Natural killer cell treated with Interleukin-12 subunit alpha and Interleukin-12 subunit beta and Interleukin-15 and Interleukin-18, amount 100 ng/mL, for 72 hours (primary cell): ENCODE data around the gene DDX4. TPM values are rescaled to one million over a fixed set of nuclear protein-coding genes. Genes with fewer than 3 reads are reported as not detected.

Source experiments
- ATAC-seq, 2 donors: fragments of 150-1000 bp; cut with Tn5 transposase in 1 of 2; sonication (Bioruptor Pico), chemical (Tn5 transposase) in 1 of 2; 2 replicates each; pipeline ENCODE4 v1.10.0; 2021
- DNase-seq: peaks from one replicate; pipeline ENCODE4 v3.0.0; 2022; ENCODE audit warnings: low spot score
- H3K27ac Mint-ChIP-seq, 2 donors: 1 replicate in 1 of 2; 2 replicates in 1 of 2; pipeline ENCODE4 v1.8.0; 2022; ENCODE audit warnings: mixed read lengths in 2 of 2, mild to moderate bottlenecking in 1 of 2, moderate library complexity in 1 of 2
- H3K27me3 Mint-ChIP-seq, 2 donors: 1 replicate in 1 of 2; 2 replicates in 1 of 2; pipeline ENCODE4 v1.8.0; 2022; ENCODE audit warnings: mixed read lengths in 2 of 2
- H3K36me3 Mint-ChIP-seq: one replicate; pipeline ENCODE4 v1.8.0; 2022; ENCODE audit warnings: mixed read lengths
- H3K4me1 Mint-ChIP-seq, 2 donors: 1 replicate in 1 of 2; 2 replicates in 1 of 2; pipeline ENCODE4 v1.8.0; 2022; ENCODE audit warnings: low read depth in 2 of 2, mixed read lengths in 2 of 2, mild to moderate bottlenecking in 1 of 2
- H3K4me3 Mint-ChIP-seq: one replicate; pipeline ENCODE4 v1.8.0; 2022; ENCODE audit warnings: mixed read lengths
- H3K9me3 Mint-ChIP-seq: 2 replicates; pipeline ENCODE4 v1.8.0; 2022; ENCODE audit warnings: mixed read lengths
- total RNA-seq, 2 donors: library from RNA; stranded (reverse); gene quantifications; one replicate each; pipeline ENCODE4 v1.2.3, GENCODE V29; 2022

Gene DDX4
- total RNA-seq, 2 donors from 2014 or later, result not detected

DNA sequence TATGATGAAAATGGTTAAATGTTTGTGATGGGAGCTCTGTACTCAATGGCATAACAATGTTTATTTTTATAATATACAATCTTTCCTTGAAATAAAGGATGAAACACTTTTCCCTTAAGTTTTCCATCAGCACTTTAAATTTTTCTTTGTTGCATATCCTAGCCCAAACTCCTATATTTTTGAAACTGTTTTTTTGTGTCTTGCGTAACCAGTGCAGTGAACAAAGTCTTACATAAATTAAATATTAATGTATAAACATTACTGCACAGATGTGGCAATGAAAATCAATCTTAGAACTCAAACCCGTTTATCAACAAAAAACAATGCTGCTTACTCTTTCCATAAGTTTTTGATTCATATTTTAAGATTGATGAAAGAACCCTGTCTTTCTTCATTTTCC lies 79.2 kb downstream of the DDX4 start:
- Mint-ChIP-seq H3K9me3 (no peaks in the 10 kb centered on the region), H3K27ac (no peak overlapping the region), H3K4me3 (no peak overlapping the region), H3K27me3 (peaks cover 28 to 34% of the 10 kb centered on the region in 2 donors), H3K4me1 (peaks cover 0 to 3% of the 10 kb centered on the region in 2 donors), H3K36me3 (no peaks in the 10 kb centered on the region)
- ATAC-seq (no peak), DNase-seq (no peak)

DNA sequence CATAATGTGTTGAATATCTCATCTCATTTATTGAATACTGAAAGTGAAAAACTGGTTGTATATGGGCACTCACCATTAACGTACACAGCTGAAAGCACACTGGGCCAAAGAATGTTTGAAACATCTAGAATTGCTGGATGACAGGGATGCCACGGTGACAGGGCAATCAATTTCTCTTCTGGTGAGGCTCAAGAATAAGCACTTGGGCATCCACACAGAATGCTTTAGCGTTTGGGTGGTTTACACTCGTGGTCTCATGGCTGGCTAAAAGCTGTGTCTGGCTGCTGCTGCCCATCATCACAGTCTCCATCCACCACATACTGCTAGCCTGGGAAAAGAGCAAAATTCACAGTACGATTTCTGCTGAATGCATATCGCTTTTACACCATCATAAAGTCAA lies 82.6 kb downstream of the DDX4 start:
- peaks cover 0 to 3% of the 10 kb centered on the region in 2 donors for H3K4me1 Mint-ChIP-seq
- ATAC-seq, result no peak
- H3K4me3 Mint-ChIP-seq, result no peak overlapping the region
- H3K36me3 Mint-ChIP-seq, result no peaks in the 10 kb centered on the region
- H3K27me3 Mint-ChIP-seq, result peaks cover 40 to 64% of the 10 kb centered on the region in 2 donors
- no peak overlapping the region for H3K27ac Mint-ChIP-seq
- no peaks in the 10 kb centered on the region for H3K9me3 Mint-ChIP-seq
- DNase-seq, result no peak

DNA sequence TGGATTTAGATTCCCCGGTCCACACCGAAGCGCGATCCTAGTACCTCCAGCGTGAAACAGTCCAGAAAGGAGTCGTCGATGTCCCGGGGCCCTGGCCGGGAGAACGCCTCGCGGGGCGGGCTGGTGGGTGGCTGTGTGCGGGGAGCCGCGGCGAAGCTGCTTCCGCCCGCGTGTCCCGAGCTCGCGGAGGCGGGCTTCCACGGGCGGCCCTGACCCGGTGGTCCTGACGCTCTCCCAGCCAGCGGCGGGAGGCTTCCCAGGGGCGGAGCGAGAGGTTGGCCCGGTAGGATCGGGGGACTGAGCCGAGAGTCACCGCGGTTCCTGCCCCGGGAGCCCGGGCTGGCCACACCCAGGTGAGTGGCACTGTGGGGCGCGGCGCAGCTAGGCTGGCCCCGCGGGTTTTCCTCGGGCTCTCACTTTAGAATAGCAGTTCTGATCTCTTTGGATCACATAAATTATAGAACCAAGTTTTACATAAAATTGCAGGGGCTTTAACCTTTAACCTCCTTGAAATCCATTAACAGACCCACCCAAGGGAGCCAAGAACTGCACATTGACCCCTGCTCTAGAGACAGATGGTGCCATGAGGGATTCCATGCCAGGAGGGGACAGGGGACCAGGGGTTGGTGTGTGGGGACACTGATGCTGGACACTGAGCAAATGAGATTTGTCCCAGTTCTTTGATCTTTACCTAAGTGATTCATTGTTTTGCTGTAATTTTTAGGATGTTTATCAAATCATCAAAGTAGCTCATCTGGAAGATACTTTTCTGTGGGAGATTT lies 84.1 kb downstream of the DDX4 start:
- H3K9me3 Mint-ChIP-seq, result peaks cover 3% of the 10 kb centered on the region
- H3K36me3 Mint-ChIP-seq, result no peaks in the 10 kb centered on the region
- ATAC-seq (no peak), DNase-seq (no peak)
- peaks cover 44 to 66% of the 10 kb centered on the region in 2 donors for H3K27me3 Mint-ChIP-seq
- peaks cover 0 to 3% of the 10 kb centered on the region in 2 donors for H3K4me1 Mint-ChIP-seq
- H3K27ac Mint-ChIP-seq, result no peak overlapping the region
- H3K4me3 Mint-ChIP-seq, result no peak overlapping the region

DNA sequence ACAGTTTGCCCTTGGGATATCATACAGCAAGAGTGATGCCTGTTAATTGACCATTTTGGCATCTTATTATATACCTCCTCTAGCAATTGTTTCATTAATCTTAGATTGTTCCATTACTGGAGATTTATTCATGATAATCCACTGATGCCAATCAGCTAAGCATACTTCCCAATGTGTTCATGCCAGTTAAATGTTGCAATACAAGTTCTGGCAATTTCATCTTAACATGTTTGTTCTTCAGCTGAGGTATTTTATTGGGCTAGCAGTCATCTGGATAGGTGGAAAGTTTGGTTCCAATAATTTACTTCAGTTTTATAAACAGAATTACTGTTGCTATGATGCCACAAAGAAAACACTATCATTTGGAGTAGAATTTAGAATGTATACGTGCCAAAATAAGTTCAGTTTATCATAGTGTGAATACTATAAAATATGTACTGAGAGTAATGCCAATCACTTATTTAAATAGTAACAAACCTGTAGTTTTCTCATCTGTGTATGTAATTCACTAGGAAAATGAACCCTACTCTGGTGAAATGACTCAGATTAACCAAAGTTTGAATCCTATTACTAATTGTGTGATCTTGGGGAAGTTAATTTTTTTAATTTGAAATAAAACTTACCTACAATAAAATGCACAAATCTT lies 85.4 kb downstream of the DDX4 start:
- Mint-ChIP-seq H3K4me1 (peaks cover 0 to 3% of the 10 kb centered on the region in 2 donors), H3K9me3 (peaks cover 3% of the 10 kb centered on the region), H3K27ac (no peak overlapping the region), H3K4me3 (no peak overlapping the region), H3K27me3 (peaks cover 48 to 66% of the 10 kb centered on the region in 2 donors), H3K36me3 (no peaks in the 10 kb centered on the region)
- ATAC-seq (no peak), DNase-seq (no peak)

DNA sequence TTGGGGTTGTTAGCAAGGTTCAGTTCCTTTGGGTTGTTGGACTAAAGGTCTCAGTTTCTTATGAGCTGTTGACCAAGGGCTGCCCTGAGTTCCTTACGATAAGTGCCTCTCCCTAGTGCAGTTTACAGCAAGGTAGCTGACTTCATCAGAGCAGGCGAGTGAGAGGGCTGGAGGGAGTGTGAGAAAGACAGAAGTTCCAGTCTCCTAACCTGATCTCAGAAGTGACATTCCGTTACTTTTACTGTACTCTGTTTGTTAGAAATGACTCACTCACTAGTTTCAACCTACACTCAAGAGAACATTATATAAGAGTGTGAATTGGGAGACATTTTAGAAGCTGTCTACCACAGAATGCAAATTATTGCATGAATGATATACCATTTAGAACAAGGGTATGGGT lies 92.1 kb downstream of the DDX4 start:
- ATAC-seq (no peak), DNase-seq (no peak)
- Mint-ChIP-seq H3K27ac (no peak overlapping the region), H3K4me1 (no peaks in the 10 kb centered on the region), H3K9me3 (peaks cover 3% of the 10 kb centered on the region), H3K36me3 (no peaks in the 10 kb centered on the region), H3K4me3 (no peak overlapping the region), H3K27me3 (peaks cover 14 to 16% of the 10 kb centered on the region in 2 donors)

DNA sequence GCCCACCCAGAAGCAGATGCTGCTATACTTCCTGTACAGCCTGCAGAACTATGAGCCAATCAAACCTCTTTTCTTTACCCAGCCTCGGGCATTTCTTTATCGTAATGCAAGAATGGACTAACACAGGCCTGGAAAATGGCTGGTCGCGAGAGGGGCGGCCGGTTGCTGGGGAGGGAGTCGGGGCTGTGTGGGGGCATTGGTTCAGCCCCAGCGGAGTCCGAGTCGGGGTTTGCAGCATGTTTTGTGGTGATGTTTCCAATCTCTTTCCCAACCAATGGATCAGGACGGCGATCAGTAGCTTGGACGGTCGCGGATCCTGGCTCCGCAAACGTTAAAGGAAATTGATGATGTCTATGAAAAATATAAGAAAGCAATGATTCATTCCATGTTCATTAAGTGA lies 94.6 kb downstream of the DDX4 start:
- Mint-ChIP-seq H3K9me3 (no peaks in the 10 kb centered on the region), H3K27ac (no peak overlapping the region), H3K4me3 (no peak overlapping the region), H3K27me3 (peaks cover 7 to 10% of the 10 kb centered on the region in 2 donors), H3K36me3 (no peaks in the 10 kb centered on the region), H3K4me1 (no peaks in the 10 kb centered on the region)
- ATAC-seq (no peak), DNase-seq (no peak)

DNA sequence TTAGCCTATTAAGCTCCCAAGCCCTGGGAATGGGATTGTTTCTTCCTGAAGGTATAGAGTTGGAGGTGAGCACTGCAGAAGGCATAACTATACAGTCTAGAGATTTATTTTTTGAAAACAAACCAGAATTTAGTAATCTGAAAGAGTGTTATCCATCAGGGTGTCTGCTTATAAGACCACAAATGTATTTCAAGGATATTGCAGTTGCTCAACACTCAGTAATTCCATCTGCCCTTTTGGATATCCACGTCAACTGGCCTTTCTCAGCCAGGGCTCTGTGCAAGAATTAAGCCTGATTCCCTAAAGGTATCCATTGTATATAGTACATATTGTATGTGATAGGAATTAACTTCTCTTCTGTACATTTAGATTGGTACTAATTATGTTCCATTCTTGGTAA lies 98.3 kb downstream of the DDX4 start:
- Mint-ChIP-seq H3K27ac (no peak overlapping the region), H3K27me3 (peaks cover 18% of the 10 kb centered on the region in 2 donors), H3K36me3 (no peaks in the 10 kb centered on the region), H3K9me3 (no peaks in the 10 kb centered on the region), H3K4me3 (no peak overlapping the region), H3K4me1 (no peaks in the 10 kb centered on the region)
- DNase-seq (no peak), ATAC-seq (no peak)

DNA sequence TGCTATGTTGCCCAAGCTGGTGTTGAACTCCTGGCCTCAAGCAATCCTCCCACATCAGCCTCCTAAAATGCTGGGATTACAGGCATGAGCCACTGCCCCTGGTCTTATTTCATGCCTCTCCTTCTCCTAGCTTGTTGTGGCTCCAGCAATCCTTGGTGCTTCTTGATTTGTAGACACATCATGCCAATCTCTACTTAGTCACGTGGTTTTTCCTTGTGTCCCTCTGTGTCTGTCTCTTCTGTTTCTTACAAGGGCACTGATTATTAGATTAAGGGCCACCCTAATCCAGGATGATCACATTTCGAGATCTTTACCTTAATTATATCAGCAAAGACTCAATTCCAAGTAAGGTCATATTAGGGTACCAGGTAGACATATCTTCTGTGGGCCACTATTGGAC lies 104.1 kb downstream of the DDX4 start:
- H3K27me3 Mint-ChIP-seq, result peaks cover 21 to 38% of the 10 kb centered on the region in 2 donors
- no peak overlapping the region for H3K4me3 Mint-ChIP-seq
- no peaks in the 10 kb centered on the region for H3K36me3 Mint-ChIP-seq
- H3K9me3 Mint-ChIP-seq, result no peaks in the 10 kb centered on the region
- H3K27ac Mint-ChIP-seq, result no peak overlapping the region
- DNase-seq (no peak), ATAC-seq (no peak)
- no peaks in the 10 kb centered on the region for H3K4me1 Mint-ChIP-seq

DNA sequence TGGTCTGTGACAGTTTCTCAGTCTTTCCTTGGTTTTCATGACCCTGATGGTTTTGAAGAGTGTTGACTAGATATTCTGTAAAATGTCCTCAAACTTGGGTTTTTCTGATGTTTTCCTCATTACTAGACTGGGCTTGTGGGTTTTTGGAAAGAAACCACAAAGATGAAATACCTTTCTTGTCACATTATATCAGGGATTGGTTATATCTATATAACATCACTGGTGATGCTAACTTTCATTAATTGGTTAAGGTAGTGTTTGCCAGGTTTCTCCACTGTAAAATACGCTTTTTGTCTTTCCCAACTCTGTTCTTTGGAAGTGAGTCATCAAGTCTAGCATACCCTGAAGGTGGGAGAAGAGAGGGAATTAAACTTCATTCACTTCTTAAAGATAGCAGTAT lies 110.0 kb downstream of the DDX4 start:
- DNase-seq (no peak), ATAC-seq (no peak)
- Mint-ChIP-seq H3K36me3 (no peaks in the 10 kb centered on the region), H3K27ac (no peak overlapping the region), H3K27me3 (peaks cover 29 to 44% of the 10 kb centered on the region in 2 donors), H3K9me3 (peaks cover 3% of the 10 kb centered on the region), H3K4me1 (peaks cover 13 to 21% of the 10 kb centered on the region in 2 donors), H3K4me3 (no peak overlapping the region)

DNA sequence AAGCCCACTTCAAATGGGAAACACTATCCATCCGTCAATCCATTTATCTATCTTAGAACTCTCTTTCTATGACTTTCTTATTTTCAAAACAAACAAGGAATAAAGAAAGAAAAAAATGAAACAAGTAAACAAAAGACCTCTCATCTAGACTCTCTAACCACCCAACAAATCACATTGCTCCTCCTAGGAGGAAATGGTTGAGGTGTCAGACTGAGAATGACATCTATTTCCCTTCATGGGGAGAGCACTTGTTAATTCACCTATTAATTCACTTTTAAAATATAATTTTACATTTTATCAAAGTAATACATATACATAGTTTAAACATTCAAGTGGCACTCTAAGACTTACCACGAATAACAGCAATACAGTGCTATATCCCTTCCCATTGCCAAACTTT lies 110.9 kb downstream of the DDX4 start:
- no peak for ATAC-seq

DNA sequence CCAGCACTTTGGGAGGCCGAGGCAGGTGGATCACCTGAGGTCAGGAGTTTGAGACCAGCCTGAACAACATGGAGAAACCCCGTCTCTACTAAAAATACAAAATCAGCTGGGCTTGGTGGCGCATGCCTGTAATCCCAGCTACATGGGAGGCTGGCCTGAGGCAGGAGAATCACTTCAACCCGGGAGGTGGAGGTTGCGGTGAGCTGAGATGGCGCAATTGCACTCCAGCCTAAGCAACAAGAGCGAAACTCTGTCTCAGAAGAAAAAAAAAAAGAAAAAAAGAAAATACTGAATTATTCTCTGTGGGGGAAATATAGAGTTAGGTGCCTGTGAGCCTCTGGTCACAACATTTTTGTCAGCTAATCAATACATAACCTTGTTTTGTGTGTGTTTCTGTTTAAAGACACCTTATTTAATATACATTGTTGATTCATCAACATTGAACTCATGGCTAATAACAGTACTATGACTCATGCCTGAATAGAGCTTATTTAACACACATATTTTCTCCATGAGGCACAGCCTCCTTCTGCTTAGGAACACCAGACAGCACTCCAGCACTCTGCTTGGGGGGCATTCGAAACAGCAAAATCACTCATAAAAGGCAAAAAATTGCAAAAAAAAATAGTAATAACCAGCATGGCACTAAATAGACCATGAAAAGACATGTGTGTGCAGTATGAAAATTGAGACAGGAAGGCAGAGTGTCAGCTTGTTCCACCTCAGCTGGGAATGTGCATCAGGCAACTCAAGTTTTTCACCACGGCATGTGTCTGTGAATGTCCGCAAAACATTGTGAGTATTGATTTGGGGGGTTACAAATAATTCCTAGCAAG lies 113.2 kb downstream of the DDX4 start, which contains the start of gene IL31RA:
Gene IL31RA (plus strand): TSS at position 519 of the 836 bp plus-strand sequence. CDS start 214 bp downstream, at position 733.
- ATAC-seq, result peak in 1 of 2 donors; percentile 61
- Mint-ChIP-seq H3K27me3 (peaks cover 28 to 37% of the 10 kb centered on the region in 2 donors), H3K4me3 (peak within 1 kb of the TSS; percentile 13), H3K36me3 (no peaks in the 10 kb centered on the region), H3K9me3 (peaks cover 3% of the 10 kb centered on the region), H3K27ac (peak within 1 kb of the TSS in 1 of 2 donors; percentile 1), H3K4me1 (peaks cover 30 to 34% of the 10 kb centered on the region in 2 donors)
- no peak for DNase-seq

More for the DNA sequence above, 110.9 kb downstream of the DDX4 start:
- peaks cover 20 to 25% of the 10 kb centered on the region in 2 donors for H3K4me1 Mint-ChIP-seq
- DNase-seq, result no peak
- no peak overlapping the region for H3K27ac Mint-ChIP-seq
- H3K36me3 Mint-ChIP-seq, result no peaks in the 10 kb centered on the region
- H3K4me3 Mint-ChIP-seq, result no peak overlapping the region
- peaks cover 24 to 44% of the 10 kb centered on the region in 2 donors for H3K27me3 Mint-ChIP-seq
- peaks cover 3% of the 10 kb centered on the region for H3K9me3 Mint-ChIP-seq

DNA sequence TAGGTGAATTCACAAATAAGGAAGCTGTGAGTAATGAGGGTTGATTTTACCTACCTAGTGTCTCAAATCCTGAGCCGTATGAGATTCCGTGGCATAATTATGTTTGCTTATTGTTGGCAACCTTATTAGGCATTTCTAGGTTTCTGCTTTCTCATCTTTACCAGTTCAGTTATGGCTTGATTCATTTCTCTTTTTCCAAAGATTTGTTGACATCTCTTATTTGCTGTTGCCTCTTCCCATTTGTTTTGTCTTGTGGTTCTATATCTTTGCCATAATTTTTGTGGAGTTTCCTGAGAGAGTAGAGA lies 113.8 kb downstream of the DDX4 start:
- Mint-ChIP-seq H3K4me3 (no peak overlapping the region), H3K4me1 (peaks cover 36 to 39% of the 10 kb centered on the region in 2 donors), H3K36me3 (no peaks in the 10 kb centered on the region), H3K9me3 (peaks cover 3% of the 10 kb centered on the region), H3K27ac (peak overlapping the region in 1 of 2 donors; percentile 1), H3K27me3 (peaks cover 28 to 36% of the 10 kb centered on the region in 2 donors)
- ATAC-seq, result no peak
- DNase-seq, result no peak

DNA sequence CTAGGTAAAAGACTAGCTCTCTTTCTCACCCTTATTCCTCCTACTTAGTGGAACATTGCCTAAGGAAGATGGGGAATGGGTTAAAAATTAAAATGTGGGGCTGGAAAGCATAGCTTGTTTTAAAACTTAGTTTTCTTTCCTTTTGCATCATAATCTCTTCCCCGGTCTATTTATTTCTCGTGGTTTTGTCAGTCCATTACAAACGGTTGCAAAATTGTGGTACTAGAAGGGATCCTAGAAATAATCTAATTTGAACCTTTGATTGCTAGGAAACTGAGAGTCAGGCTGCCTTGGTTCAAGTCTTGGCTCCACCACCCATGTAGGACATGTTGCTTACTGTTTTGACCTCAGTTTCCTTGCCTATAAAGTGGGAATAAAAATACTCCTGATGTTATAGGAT lies 114.6 kb downstream of the DDX4 start:
- no peak for ATAC-seq
- peaks cover 42 to 48% of the 10 kb centered on the region in 2 donors for H3K4me1 Mint-ChIP-seq
- peaks cover 28 to 36% of the 10 kb centered on the region in 2 donors for H3K27me3 Mint-ChIP-seq
- peaks cover 3% of the 10 kb centered on the region for H3K9me3 Mint-ChIP-seq
- no peak for DNase-seq
- H3K27ac Mint-ChIP-seq, result peak overlapping the region; percentile 34 to 57
- no peaks in the 10 kb centered on the region for H3K36me3 Mint-ChIP-seq
- peak overlapping the region; percentile 38 for H3K4me3 Mint-ChIP-seq
